AML-193 (cell line): Measurements from ENCODE around the gene FANCE.
"Not testable (repeated sequence)": the region's sequence is repeated elsewhere in the genome, so short reads cannot be mapped to it uniquely, and the experiment has no call there.

Experiments
- DNase-seq, 2 experiments: peaks; one replicate each; lab custom pipeline; 2025; lab: John Stamatoyannopoulos, UW

FANCE gene

DNA sequence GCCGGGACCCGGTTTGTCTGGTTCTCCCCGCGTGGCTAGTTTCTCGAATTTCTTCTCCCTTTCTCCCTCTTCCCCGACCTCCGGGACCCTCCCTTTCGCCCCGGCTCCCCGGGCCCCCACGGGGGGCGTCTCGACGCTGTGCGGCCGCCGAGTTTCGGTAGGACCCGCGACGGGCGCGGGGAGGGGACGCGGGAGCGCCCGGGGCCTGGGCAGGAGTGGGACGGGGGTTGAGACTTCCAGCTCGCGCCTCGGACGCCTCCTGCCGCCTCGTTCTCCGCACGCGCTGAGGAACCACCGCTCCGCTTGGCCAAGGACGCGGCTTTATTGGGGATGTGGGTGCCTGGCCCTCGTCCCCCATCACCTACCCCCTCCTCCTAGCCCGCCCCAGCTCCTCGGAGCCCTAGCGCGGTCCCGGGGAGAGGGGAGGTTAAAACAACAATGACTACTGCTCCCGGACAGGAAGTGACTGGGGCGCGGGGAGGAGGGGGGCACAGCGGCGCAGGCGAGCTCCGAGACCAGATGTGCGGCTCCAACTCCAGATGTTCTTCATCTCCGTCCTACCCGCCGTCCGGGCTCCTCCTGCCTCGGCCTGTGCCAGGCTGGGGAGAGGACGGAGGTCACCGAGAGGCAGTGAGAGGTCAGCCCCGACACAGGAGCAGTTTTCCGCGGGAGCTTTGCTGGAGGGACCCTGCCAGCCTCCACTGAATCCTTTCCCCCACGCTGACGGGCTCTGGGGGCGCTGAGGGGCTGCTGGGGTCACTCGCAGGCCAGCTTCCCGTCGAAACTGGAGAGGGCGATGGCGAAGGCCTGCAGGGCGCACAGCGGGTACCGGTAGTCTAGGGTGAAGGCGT, 45.7 kb downstream of the FANCE start:
- peak in 1 of 2 experiments; percentile 44 for DNase-seq

DNA sequence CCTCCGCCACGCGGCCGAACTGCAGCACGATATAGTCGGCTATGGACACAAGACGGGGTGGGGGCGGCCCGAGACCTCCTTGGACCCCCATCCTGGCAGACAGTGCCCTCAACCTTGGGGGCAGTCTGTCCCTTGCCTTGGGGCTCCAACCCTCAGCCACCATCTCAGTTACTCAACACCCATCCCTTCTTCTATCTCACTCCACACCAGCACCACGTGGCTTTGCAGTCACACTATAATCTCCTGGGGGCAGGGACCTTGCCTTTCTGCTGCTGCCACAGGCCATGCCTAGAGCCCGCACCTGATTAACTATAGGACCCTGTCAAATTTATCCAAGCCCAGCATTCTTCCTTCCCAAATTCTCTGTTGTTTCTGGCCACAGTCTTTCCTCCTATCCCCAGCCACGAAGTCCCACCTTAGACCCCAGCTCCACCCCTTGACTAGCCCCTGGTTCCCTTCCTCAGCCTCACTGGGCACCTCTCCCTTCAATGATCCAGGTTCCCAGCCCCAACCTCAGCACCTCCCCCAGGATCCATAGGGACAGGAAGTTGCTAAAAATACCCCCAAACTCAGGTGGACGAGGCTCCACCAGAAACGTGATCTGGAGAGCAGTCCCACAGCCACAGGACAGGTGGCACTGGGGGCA, 46.4 kb downstream of the FANCE start:
- peak; percentile 16 to 19 for DNase-seq

DNA sequence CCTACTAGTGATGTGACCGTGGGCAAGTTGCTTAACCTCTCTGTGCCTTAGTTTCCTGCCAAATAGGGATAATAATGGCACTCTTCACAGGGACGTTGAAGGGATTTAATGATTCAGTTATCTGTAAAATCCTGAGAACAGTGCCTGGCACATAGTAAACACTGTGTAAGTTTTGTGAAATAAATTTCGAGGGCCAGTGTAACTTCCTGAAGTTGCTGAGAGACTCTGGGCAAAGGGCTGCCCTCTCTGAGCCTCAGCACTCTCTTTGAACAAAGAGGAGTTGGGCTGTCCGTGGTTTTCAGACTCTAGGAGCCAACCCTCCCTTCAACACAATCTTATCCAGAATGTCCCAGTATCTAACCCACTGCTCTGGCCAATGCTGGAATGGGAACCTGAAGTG, 47.2 kb downstream of the FANCE start:
- no peak for DNase-seq

DNA sequence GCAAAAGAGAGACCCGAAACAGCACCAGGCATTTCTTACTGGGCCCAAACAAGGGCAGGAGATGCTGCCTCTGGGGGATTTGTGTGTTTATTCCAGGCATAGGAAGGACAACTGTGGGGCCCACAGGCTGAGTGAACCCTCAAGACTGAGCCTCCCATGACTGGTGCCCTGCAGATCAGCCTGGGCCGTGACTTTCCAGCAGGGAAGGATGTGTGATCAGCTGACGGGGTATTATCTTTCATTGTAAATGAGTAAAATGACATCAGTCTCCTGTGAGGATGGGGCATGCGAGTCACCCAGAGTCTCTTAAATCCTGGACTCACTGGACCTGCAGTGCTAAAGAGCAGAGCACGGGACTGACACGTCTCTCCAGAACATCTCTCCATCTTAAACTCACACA, 48.6 kb downstream of the FANCE start:
- DNase-seq = no peak

DNA sequence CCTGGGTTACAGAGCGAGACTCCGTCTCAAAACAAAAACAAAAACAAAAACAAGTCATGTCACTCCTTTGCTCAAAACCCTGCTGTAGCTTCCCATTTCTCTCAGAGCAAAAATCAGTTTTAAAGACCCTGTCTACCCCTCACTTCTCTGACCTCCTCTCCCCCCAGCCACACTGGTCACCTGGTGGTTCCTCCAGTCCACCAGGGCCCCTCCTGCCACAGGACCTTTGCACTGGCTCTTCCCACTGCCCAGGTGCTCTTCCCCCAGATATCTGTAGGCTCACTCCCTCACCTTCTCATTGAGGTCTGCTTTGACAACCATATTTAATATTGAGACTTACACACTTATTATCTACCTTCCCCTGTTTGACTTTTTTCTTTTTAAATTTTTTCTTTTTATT, 49.6 kb downstream of the FANCE start:
- no peak for DNase-seq

DNA sequence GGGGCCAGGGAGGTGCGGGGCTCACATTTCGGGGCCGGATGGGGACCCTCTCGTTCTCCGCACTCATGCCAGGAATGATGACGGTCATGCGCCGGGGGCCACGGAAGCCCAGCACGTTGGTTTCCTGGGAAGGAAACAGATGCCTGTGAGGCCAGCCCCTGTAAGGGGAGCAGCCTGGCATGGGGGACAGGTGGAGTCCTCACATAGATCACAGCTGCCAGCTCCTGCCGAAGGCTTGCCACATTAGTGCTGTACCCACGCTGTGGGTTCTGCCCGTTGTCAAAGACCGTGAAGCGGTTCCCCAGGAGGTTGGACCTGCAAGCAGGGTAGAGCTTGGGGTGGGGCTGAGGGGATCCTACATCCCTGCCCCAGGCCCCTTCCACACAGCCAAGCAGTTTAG, 51.4 kb downstream of the FANCE start:
- no peak for DNase-seq

DNA sequence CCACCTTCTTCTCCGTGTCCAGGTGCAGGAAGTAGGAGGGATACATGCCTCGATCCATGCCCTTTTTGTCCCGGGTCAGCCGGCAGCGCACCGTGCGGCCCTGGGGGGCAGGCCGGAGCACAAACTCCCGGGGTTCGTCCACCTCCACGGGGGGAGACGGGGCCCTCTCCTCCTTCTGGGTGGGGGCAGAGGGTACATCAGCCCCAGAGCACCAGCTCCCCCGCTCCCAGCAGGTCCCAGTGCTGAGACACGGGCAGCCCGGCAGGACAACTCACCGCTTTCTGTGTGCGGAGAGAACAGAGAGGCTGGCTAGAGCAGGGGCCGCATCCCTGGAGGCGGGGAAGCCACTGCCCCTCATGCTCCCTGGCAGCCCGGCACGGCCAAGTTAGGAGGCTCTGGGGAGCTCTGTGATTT, 53.9 kb downstream of the FANCE start:
- no peak for DNase-seq

DNA sequence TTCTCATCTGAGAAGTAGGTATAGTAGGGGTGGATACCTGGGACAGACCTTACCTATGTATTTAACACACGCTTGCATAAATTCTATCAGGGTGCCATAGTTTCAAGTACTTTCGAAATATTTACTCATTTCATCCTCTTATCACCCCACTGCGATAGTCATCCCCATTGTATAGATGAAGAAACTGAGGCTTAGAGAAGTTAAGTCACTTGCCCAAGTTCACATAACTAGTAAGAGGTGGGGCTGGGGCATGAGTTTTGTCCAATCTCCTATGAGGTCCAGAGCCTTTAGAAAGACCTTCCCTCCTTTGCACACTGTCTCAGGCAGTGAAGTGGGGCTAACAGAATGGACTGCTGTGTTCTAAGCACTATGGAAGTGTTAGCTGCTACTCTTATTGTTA, 54.4 kb downstream of the FANCE start:
- no peak for DNase-seq

DNA sequence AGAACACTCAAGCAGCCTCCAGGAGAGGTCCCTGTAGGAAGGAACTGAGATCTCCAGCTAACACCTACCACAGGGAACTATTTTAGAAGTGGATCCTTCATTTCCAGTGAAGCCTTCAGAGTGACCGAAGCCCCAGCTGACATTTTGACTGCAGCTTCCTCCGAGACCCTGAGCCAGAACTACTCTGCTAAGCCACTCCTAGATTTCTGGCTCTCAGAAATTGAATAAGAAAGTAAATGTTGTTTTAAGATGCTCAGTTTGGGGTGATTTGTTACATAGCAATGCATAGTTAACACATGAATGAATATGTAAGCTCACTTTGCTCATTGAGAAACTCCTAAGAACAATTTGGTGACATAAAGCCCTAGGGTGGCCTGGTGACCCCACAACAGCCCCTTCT, 55.1 kb downstream of the FANCE start:
- no peak for DNase-seq

DNA sequence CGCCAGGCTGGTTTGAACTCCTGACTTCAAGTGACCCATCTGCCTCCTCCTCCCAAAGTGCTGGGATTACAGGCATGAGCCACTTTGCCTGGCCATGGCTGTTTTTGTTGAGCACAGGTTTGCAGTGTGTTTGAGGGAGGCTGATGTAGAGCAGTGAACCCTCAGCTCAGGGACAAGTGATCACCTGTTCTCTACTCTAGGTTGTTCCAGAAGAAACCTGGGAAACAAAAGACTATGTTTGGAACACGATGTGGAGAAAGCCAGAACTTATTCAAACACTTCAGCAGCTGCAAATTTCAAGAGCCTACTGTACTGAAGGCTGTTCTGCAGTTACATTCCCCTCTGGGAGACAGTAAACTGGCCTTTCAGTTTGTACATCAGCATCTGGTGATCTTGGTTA, 55.9 kb downstream of the FANCE start:
- DNase-seq = no peak

DNA sequence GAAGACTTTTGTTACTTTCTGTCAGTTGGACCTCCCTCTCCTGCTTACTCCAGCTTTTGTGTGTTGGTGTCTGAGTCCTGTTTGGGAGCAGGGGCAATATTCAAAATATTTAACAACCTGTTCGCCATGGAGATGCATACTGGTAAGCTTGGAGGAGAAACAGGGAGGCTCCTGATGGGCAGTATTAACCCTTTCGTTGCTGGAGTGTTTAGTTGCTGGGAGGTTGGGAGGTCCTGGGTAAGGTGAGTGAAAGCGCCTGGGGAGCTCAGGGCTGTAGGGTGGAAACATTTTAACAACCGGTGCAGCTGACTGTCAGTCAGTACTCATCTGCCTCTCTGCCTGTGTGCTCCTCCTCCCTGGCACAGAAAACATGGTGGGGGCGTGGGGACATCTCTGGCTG, 56.4 kb downstream of the FANCE start:
- DNase-seq = no peak

DNA sequence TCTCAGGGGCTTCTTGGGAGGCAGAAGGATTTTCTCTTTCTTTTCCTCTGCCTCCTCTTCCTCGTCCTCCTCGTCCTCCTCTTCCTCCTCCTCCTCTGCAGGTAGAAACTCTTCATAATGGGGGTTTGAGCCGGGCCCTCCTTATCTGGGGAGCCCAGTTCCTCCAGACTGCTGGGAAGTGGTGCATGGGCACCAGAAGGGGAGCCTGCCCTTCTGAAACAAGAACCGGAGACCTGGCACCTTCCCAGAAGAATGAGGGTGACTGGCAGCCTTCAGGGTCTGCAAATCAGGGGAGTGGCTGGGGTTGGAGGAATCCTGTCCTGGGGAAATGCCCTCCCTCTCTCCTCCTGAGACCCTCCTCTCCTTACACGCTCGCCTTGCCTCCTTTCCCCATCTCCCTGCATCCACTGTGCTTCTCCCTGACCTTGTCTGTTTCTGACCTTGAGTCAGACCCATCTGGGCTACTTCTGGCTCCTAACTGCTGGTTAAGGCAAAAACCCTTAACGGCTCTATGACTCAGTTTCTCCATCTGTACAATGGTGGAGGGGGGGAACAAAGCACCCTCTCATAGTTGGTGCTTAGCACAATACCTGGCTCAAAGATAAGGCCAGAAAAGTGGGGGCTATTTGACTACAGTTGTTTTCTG, 58.9 kb downstream of the FANCE start:
- no peak for DNase-seq

DNA sequence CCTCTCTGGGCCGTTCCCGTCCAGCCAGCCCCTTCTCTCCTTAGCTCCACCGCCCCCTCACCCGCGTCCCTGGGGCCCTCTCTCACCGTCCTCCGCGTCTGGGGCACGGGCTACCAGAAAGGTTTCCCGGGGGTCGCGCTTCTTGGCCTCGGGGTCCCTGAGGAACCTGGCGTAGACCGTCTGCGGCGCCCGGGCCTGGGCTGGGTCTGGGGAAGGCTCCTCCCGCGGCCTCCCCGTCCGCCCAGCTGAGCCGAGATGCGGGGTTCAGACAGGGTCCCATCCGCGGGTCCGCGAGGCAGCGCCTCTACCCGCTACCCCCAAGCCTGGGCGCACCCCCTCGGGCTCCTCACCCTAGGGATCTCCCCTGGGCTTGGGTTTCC, 59.4 kb downstream of the FANCE start:
- no peak for DNase-seq

DNA sequence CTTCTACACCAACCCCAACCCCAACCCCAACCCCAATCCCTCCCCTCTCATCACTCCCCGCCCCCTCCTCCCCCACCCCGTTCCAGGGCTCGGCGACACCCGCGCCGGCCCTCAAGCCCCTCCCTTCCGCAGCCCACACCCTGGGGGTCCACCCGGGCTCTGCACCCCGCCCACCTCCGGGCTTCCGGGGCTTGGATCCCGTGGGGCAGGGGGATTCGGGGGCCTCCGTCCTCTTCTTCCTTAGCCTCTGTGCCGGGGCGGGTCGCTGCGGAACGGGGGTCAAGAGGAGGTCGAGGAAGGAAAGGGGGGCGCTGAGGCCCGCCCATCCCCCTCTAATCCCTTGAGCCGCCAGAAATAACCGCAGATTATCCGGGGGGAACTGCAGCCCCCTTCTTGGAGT, 59.9 kb downstream of the FANCE start:
- no peak for DNase-seq

DNA sequence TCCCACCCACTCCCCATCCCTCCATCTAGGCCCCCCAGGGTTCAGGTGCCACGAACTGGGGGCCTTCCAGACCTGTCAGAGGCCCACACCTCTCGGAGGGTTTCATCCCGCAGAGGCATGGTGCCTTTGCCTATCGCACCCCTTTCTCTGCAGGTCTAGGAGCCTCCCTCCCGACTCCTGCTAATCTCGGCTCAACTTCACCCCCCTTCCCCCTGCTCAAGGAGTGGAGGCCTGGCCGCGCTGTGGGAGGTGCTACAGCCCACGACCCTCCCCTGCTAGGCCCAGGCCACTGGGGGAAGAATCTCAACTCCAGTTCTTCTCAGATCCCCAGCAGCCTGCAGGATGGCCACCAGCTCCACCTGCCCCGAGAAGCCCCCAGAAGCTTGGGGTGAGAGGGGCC, 60.6 kb downstream of the FANCE start, which contains the start of gene TULP1:
Gene TULP1, minus strand, starts transcription at position 157 of the 400 bp plus-strand sequence. Its CDS starts 38 bp downstream, at position 119.
- no peak for DNase-seq

DNA sequence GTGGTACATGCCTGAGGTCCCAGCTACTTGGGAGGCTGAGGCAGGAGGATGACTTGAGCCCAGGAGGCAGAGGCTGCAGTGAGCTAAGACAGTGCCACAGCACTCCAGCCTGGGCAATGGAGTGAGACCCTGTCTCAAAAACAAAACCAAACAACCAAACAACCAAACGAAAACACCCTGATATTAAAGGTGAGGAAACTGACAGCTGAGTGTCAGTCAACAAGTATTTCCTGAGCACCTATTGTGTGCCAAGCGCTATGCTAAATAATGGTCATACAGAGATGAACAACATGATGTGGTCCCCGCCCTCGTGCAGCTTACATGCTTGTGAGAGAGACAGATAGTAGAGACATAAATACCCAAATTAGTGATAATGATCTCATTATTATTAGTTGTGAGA, 62.4 kb downstream of the FANCE start:
- DNase-seq = no peak

DNA sequence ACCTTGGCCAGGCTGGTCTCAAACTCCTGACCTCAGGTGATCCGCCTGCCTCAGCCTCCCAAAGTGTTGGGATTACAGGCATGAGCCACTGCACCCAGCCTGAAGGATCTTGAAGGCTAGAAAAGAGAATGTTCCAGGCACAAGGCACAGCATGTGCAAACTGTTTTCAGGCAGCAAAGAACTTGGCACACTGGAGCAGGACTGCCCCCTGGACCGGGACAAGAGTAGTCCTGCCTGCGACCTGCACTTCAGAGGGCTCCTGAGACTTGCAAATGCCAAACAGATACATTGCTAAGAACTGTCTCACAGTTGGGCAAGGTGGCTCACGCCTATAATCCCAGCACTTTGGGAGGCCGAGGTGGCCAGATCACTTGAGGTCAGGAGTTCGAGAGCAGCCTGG, 63.8 kb downstream of the FANCE start:
- not testable (repeated sequence) for DNase-seq
